GM18505 (cell line): ENCODE data around the gene EIF3M.
A peak's percentile ranks its signal among the peaks of the same experiment; 100 is the strongest.

Source experiments
- ATAC-seq: cut with Tn5 transposase; IDR thresholded peaks from one replicate; pipeline ENCODE4 v1.9.1; 2021; ENCODE audit not compliant: unreplicated experiment
- POLR2A ChIP-seq: IDR thresholded peaks from 4 replicates; pipeline ENCODE4 v1.6.1; 2011; ENCODE audit warnings: borderline replicate concordance; ENCODE audit not compliant: insufficient read depth, insufficient read length; ENCODE audit errors: extremely low read depth

EIF3M gene

GRCh38 chr11:32583459-32584271 is at the start of gene EIF3M:
Gene EIF3M, plus strand, starts transcription at chr11:32583831. Its CDS starts 57 bp downstream, at chr11:32583888.
- TF ChIP-seq POLR2A, result peak; percentile 91
- peak; percentile 99 for ATAC-seq

- no peak for TF ChIP-seq POLR2A
- no peak for ATAC-seq
Observed at GRCh38 chr11:32538804-32539203, 44.8 kb upstream of the EIF3M start.

GRCh38 chr11:32549611-32550187 is 33.9 kb upstream of the EIF3M start:
- no peak for ATAC-seq
- no peak for TF ChIP-seq POLR2A

DNA sequence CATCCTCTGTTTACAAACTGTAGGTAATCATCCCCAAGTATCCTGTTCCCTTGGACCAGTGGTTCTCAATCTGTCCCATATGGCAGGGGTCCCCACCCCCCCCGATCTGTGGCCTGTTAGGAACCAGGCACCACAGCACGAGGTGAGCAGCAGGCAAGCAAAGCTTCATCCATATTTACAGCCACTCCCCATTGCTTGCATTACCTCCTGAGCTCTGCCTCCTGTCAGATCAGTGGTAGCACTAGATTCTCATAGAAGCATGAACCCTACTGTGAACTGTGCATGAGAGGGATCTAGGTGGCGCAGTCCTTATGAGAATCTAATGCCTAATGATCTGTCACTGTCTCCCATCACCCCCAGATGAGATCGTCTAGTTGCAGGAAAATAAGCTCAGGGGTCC is 33.4 kb upstream of the EIF3M start:
- no peak for ATAC-seq
- TF ChIP-seq POLR2A, result no peak

DNA sequence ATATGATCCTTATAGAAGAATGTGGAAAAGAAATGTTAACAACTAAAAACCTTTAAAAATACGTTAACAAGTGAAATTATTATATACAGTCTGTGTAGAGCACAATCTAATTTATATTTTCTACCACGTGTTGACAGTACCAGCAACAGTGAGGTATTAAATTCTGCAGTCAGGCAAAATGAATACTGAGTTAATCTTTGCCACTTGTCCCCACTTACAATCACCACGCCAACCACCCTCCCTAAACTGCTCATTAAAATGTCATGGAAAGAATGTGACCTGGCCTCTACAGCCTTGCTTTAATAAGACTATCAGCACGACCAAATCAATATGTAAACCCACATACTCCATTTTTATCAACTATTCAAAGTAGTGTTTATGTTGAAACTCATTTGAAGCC is 28.5 kb upstream of the EIF3M start:
- ATAC-seq, result no peak
- no peak for TF ChIP-seq POLR2A

DNA sequence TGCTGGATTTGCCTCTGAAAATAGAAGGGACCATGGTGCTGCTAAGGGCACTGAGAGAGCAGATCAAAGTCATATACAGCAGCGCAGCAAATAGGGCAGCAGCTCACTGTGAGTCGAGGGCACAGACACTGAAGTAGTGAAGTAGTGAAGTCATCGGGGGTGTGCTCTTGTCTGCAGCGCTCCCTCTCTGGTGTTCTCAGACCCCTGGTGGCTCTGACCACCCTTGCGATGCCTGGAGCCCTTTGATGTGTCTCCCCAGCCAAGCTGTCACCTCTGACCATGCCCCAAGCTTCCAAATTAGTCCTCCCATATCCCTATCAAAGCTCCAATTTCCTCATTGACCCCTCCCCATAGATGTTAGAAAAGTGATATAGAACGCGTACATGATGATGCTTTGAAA is 27.7 kb upstream of the EIF3M start:
- TF ChIP-seq POLR2A, result no peak
- no peak for ATAC-seq

DNA sequence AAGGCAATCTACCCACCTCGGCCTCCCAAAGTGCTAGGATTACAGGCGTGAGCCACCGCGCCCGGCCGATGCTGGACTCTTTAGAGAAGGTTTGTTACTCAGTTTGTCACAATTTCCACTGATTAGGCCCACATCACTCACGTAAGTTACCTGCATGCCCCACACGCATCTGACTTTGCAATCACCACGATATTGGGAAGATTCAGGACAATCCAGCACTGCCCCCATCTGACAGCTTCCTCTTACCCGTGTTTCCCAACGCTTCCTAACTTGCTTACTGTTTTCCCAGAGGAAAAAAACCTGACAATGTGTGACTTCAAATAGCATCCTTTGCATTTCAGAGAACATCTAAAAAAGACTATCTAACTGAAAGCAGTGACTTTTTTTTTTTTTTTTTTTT is 21.8 kb upstream of the EIF3M start:
- no peak for TF ChIP-seq POLR2A
- no peak for ATAC-seq

GRCh38 chr11:32562839-32563599 is 20.6 kb upstream of the EIF3M start:
- no peak for TF ChIP-seq POLR2A
- no peak for ATAC-seq

- TF ChIP-seq POLR2A, result no peak
- ATAC-seq, result no peak
Observed at GRCh38 chr11:32563600-32563959, 20.1 kb upstream of the EIF3M start.

DNA sequence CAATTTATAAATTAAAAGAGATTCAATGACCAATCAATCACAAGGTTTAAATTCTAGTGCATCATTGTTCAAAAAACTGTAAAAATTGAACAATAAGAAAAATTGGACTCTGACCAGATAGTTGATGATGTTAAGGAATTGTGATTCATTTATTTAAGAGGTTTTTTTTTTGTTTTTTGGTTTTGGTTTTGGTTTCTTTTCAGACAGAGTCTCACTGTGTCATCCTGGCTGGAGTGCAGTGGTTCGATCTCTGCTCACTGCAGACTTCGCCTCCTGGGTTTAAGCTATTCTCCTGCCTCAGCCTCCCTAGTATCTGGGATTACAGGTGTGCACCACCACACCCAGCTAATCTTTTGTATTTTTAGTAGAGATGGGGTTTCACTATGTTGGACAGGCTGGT is 17.1 kb upstream of the EIF3M start:
- no peak for TF ChIP-seq POLR2A
- ATAC-seq, result no peak

DNA sequence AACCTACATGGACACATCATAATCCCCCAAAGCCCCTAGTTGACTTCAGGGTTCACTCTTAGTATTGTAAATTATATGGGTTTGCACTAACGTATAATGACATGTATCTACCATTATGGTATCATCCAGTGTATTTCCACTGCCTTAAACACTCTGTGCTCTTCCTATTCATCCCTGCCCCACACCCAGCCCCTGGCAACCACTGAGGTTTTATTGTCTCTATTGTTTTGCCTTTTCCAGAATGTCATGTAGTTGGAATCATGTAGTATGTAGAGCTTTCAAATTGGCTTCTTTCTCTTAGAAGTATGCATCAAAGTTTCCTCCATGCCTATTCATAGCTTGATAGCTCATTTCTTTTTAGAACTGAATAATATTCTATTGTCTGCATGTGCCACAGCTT is 16.5 kb upstream of the EIF3M start:
- TF ChIP-seq POLR2A, result no peak
- ATAC-seq, result no peak

DNA sequence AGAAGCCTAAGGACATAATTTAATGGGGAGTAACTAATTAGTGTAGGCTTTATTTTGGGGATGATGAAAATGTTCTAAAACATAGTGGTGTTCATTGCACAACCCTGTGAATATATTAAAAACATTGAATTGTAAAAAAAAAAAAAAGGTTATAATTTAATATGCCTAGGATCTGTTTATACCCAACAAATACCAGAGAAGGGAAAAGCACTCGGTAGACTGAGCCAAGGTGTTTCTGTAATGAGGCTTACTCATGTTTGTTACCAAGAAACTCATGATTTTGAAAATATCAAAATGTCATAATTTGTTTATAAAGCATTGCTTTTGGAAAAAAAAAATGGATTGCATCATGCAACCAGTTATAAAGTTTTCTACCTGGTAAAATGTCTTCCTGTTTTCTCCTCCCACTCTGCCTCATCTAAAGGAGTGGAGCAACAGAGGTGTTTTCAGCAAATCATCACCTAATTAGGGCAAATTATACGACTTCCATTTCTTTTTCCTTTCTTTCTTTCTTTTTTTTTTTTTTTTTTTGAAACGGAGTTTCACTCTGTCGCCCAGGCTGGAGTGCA is 14.2 kb upstream of the EIF3M start:
- ATAC-seq, result no peak
- TF ChIP-seq POLR2A, result no peak

- ATAC-seq, result no peak
- TF ChIP-seq POLR2A, result no peak
Observed at GRCh38 chr11:32571039-32571438, 12.6 kb upstream of the EIF3M start.

DNA sequence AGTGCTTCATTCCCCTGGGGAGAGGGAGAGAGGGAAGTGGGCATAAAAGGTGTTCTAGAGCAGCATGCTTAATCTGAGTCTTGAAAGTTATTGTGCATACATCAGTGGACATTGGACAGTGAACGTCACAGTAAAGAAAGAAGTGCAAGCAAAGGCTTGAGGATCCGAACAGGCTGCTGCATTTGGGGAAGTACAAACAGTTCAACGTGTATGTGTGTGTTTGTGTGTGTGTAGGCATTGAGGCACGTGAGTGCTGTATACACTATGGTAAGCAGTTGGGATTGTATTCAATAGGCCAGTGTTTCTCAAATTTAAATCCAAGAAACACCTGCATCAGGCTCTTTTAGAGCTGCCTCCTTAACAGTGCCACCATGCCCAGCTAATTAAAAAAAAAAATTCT is 10.4 kb upstream of the EIF3M start:
- no peak for ATAC-seq
- no peak for TF ChIP-seq POLR2A

DNA sequence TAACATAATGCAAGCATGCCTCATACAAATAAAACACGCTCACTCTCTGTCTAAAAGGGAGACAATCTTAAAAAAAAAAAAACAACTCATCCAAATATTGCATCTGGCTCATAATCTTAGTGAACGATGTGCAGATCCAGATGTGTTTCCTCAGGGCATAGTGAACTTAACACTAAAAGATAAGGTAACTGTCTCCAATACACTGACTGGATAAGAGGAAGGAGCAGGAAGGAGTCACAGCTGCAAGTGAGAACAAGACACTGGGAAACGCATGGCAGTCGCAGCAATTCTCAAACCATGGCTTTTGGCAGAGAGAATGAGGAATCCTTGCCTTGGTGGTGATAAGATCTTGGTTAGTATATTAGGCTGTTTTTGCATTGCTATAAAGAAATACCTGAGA is 9.2 kb upstream of the EIF3M start:
- no peak for ATAC-seq
- no peak for TF ChIP-seq POLR2A

- TF ChIP-seq POLR2A, result no peak
- no peak for ATAC-seq
Observed at GRCh38 chr11:32575070-32575469, 8.6 kb upstream of the EIF3M start.
